HUES48 (cell line): ENCODE measurements around the gene ZC3H10.
A peak's percentile ranks its signal among the peaks of the same experiment; 100 is the strongest.
"Not testable (repeated sequence)": the region's sequence is repeated elsewhere in the genome, so short reads cannot be mapped to it uniquely, and the experiment has no call there.

Experiments used
- H3K27ac ChIP-seq: one replicate; pipeline ENCODE4 v1.7.0; 2013; ENCODE audit warnings: low read depth, low read length, inconsistent platforms
- H3K27me3 ChIP-seq: 2 replicates; pipeline ENCODE4 v1.6.1; 2013; ENCODE audit warnings: mild to moderate bottlenecking, low read length; ENCODE audit not compliant: control insufficient read depth, insufficient read depth
- H3K36me3 ChIP-seq: 2 replicates; pipeline ENCODE4 v1.6.1; 2013; ENCODE audit warnings: low read length; ENCODE audit not compliant: control insufficient read depth, insufficient read depth
- H3K4me1 ChIP-seq: 2 replicates; pipeline ENCODE4 v1.6.1; 2013; ENCODE audit warnings: mild to moderate bottlenecking, low read length; ENCODE audit not compliant: control insufficient read depth, insufficient read depth
- H3K4me3 ChIP-seq: 2 replicates; pipeline ENCODE4 v1.5.1; 2013; ENCODE audit warnings: mild to moderate bottlenecking, low read depth, low read length
- H3K9ac ChIP-seq: 2 replicates; pipeline ENCODE4 v1.6.1; 2013; ENCODE audit warnings: mild to moderate bottlenecking, low read depth, low read length, moderate library complexity
- H3K9me3 ChIP-seq: 2 replicates; pipeline ENCODE4 v1.6.1; 2013; ENCODE audit warnings: low read length; ENCODE audit not compliant: control insufficient read depth, insufficient read depth

The ZC3H10 gene

DNA sequence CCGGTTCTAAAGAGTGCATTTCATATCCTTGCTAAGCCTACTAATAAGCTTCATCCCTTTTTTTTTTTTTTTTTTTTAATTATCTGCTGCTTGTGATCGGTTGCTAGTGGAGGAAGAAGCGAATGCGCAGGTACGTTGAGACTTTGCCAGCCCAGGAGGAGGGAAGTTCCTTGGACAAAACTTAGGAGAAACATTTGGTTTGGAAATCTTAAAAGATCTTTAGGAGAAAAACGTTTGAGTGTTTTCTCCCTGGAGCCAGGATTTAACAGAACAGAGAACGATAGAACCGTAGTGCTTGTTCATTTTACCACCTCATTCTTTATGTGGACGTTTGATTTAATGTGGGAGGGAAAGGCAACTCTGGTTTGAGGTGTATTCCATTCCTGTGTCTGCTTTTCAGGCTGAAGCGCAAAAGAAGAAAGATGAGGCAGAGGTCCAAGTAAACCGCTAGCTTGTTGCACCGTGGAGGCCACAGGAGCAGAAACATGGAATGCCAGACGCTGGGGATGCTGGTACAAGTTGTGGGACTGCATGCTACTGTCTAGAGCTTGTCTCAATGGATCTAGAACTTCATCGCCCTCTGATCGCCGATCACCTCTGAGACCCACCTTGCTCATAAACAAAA lies 872 bp upstream of the ZC3H10 start:
- H3K36me3 ChIP-seq = peaks cover 48% of the 10 kb centered on the region
- peak overlapping the region; percentile 98 for H3K4me3 ChIP-seq
- peak overlapping the region; percentile 99 for H3K9ac ChIP-seq
- peaks cover 14% of the 10 kb centered on the region for H3K4me1 ChIP-seq
- H3K27me3 ChIP-seq, H3K9me3 ChIP-seq: not testable (repeated sequence)
- peak overlapping the region; percentile 98 for H3K27ac ChIP-seq

DNA sequence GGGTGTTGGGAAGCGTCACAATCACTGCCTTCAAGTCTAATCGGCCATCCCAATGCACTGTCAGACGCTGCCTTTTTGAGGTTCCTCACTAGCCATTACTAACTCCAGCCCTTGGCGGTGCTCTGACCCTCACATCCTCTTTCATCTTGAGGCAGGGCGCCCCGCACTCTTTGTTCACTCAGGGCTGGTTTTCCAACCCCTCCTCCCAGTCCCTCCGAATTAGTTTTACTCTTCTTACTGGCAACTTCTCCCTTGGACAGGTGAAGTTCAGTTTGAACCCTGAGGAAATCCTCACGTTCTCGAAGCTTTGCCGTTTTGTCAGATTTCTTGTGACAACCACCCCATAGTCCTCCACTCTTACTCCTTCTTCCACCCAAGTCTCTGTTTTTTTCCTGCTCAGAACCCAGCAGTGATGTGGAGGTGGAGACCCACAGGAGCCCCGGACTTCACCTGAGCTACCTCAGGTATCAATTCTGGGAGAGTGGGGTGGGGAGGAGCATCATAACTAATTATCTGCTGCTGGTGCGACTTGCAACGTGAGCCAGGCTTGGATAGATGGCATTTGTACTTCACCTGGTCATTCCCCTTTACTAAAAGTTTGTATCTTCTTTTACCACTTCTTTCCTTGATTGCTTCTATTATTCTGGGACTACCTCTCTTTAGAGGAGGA lies 757 bp downstream of the ZC3H10 start:
- H3K9me3 ChIP-seq = no peaks in the 10 kb centered on the region
- H3K4me3 ChIP-seq = peak overlapping the region; percentile 98
- H3K4me1 ChIP-seq = peaks cover 14% of the 10 kb centered on the region
- H3K36me3 ChIP-seq = peaks cover 32% of the 10 kb centered on the region
- H3K27me3 ChIP-seq = no peaks in the 10 kb centered on the region
- H3K9ac ChIP-seq = peak overlapping the region; percentile 58
- peak overlapping the region; percentile 84 for H3K27ac ChIP-seq

- Histone ChIP-seq H3K36me3 (peaks cover 28% of the 10 kb centered on the region), H3K27me3 (no peaks in the 10 kb centered on the region), H3K27ac (peak overlapping the region; percentile 84), H3K4me1 (peaks cover 14% of the 10 kb centered on the region), H3K4me3 (peak overlapping the region; percentile 98), H3K9me3 (no peaks in the 10 kb centered on the region), H3K9ac (0 out of 2 replicates have a peak overlapping the region, but pooled peaks have one; percentile 58)
Measured at GRCh38 chr12:56119361-56119796, 1.3 kb downstream of the ZC3H10 start.

GRCh38 chr12:56120158-56120846 lies 2.2 kb downstream of the ZC3H10 start:
- Histone ChIP-seq H3K4me3 (no peak overlapping the region), H3K4me1 (peaks cover 14% of the 10 kb centered on the region), H3K36me3 (peaks cover 28% of the 10 kb centered on the region), H3K9ac (no peak overlapping the region), H3K27ac (peak overlapping the region; percentile 65), H3K9me3 (no peaks in the 10 kb centered on the region), H3K27me3 (no peaks in the 10 kb centered on the region)

DNA sequence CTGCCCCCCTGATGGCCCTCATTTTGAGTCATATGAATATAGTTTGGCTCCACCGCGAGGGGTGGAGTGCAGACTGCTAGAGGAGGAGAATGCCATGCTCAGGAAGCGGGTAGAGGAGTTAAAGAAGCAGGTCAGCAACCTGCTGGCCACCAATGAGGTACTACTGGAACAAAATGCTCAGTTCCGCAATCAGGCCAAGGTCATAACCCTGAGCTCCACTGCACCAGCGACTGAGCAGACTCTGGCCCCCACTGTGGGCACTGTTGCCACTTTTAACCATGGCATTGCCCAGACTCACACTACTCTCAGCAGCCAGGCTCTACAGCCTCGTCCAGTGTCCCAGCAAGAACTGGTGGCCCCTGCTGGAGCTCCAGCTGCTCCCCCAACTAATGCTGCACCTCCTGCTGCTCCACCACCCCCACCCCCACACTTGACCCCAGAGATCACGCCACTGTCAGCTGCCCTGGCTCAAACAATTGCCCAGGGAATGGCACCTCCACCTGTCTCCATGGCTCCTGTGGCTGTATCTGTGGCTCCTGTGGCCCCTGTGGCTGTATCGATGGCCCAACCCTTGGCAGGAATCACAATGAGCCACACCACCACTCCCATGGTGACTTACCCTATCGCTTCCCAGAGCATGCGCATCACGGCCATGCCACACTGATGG lies 3.3 kb downstream of the ZC3H10 start:
- Histone ChIP-seq H3K4me3 (no peak overlapping the region), H3K36me3 (peaks cover 28% of the 10 kb centered on the region), H3K4me1 (peaks cover 16% of the 10 kb centered on the region), H3K27me3 (no peaks in the 10 kb centered on the region), H3K27ac (no peak overlapping the region), H3K9me3 (no peaks in the 10 kb centered on the region), H3K9ac (no peak overlapping the region)

DNA sequence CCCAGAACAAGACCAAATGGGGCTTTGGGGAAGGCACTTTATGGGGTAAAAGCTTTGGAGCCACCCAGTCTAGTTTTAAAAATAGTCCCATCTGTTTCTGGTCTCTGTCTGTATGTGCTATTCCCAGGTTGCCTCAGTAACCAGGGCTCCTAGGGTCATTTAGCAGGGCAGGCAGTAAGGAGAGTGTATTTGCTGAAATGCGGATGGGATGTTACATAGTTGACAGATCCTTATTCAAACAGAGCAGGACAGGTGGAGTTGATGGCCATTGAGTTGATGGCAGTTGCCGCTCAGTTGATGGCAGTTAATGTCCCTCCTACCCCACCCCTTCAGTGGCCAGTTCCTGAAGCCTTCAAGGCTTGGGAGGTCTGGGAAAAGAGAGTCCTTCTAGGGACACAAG lies 4.6 kb downstream of the ZC3H10 start:
- Histone ChIP-seq H3K27me3 (no peaks in the 10 kb centered on the region), H3K4me3 (no peak overlapping the region), H3K36me3 (peaks cover 20% of the 10 kb centered on the region), H3K9me3 (no peaks in the 10 kb centered on the region), H3K9ac (no peak overlapping the region), H3K4me1 (peaks cover 28% of the 10 kb centered on the region), H3K27ac (no peak overlapping the region)

GRCh38 chr12:56124133-56124532 lies 6.1 kb downstream of the ZC3H10 start:
- H3K4me1 ChIP-seq = peaks cover 22% of the 10 kb centered on the region
- no peak overlapping the region for H3K9ac ChIP-seq
- peaks cover 18% of the 10 kb centered on the region for H3K36me3 ChIP-seq
- no peaks in the 10 kb centered on the region for H3K27me3 ChIP-seq
- no peak overlapping the region for H3K27ac ChIP-seq
- no peaks in the 10 kb centered on the region for H3K9me3 ChIP-seq
- no peak overlapping the region for H3K4me3 ChIP-seq

DNA sequence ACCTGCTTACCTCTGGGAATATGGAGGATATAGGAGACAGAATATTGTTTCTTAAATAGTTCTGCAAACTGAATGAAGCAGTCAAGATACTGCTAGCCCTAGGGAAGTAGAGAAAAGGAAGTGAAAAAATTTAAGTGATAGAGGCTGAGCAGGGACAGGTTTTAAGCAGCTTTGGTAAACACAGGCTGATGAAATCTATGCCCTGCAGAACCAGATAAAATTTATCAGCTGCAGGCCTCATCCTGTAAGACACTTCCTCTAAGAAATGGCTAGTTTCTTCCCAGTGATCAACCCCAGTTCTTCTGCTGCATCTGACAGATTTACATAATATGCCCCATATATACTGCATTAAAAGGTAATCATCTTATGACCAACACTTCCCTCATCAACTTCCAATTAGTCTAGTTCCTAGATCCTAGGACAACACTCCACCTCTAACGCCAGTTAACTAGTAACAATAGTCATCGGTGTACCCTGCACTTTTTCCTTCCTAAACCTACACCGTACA lies 8.7 kb downstream of the ZC3H10 start:
- H3K27me3 ChIP-seq = no peaks in the 10 kb centered on the region
- H3K27ac ChIP-seq = peak overlapping the region; percentile 86
- H3K9ac ChIP-seq = no peak overlapping the region
- H3K9me3 ChIP-seq = no peaks in the 10 kb centered on the region
- H3K4me3 ChIP-seq = peak overlapping the region; percentile 62; the same call in 1 of the 2 replicates
- H3K4me1 ChIP-seq = peaks cover 19% of the 10 kb centered on the region
- H3K36me3 ChIP-seq = peaks cover 18% of the 10 kb centered on the region

- Histone ChIP-seq H3K36me3 (peaks cover 23% of the 10 kb centered on the region), H3K9me3 (no peaks in the 10 kb centered on the region), H3K4me1 (peaks cover 19% of the 10 kb centered on the region), H3K27me3 (no peaks in the 10 kb centered on the region), H3K27ac (peak overlapping the region; percentile 86), H3K9ac (peak overlapping the region; percentile 58), H3K4me3 (peak overlapping the region; percentile 62)
Measured at GRCh38 chr12:56127485-56127887, 9.4 kb downstream of the ZC3H10 start.

GRCh38 chr12:56127888-56128669 lies 10.0 kb downstream of the ZC3H10 start, which contains the start of gene ESYT1:
Gene ESYT1 (plus strand): TSS chr12:56128267. CDS start chr12:56128320, 53 bp downstream.
- Histone ChIP-seq H3K36me3 (peaks cover 27% of the 10 kb centered on the region), H3K27me3 (no peaks in the 10 kb centered on the region), H3K9ac (peak within 1 kb of the TSS; percentile 80), H3K4me3 (peak within 1 kb of the TSS; percentile 82), H3K27ac (peak within 1 kb of the TSS; percentile 95), H3K9me3 (no peaks in the 10 kb centered on the region), H3K4me1 (peaks cover 19% of the 10 kb centered on the region)
